Measurements from ENCODE around the gene LHFPL5.
A peak's percentile ranks its signal among the peaks of the same experiment; 100 is the strongest.

LHFPL5 gene

GRCh38 chr6:35771343-35771627 lies 33.9 kb upstream of the LHFPL5 start:
- Histone ChIP-seq H3K27me3 (ENCODE audit: insufficient read depth, low read length, poor library complexity) (no peaks in the 10 kb centered on the region), H3K27ac (ENCODE audit: low read depth, low read length) (no peak overlapping the region), H3K23ac (ENCODE audit: low read length) (no peak overlapping the region), H3K79me1 (ENCODE audit: low read length) (no peaks in the 10 kb centered on the region), H2BK15ac (replicated peaks; ENCODE audit: low read depth) (no peak overlapping the region), H2AK5ac (ENCODE audit: low read length) (no peak overlapping the region), H3K56ac (ENCODE audit: low read length) (peak overlapping the region; percentile 53), H3K4me2 (ENCODE audit: low read length) (no peak overlapping the region), H3K4ac (ENCODE audit: low read depth, low read length) (no peak overlapping the region), H3K79me2 (ENCODE audit: control insufficient read depth, insufficient read depth, low read length) (no peaks in the 10 kb centered on the region), H3K36me3 (ENCODE audit: control insufficient read depth, insufficient read depth, low read length) (no peaks in the 10 kb centered on the region), H4K8ac (ENCODE audit: low read depth, low read length) (no peak overlapping the region), H3K4me3 (ENCODE audit: low read length) (no peak overlapping the region), H4K5ac (ENCODE audit: low read length) (no peak overlapping the region), H3K4me1 (ENCODE audit: control insufficient read depth, low read depth, low read length) (no peaks in the 10 kb centered on the region), H3K9ac (ENCODE audit: low read length) (no peak overlapping the region), H2BK5ac (ENCODE audit: low read length) (no peak overlapping the region), H3K18ac (ENCODE audit: low read length) (no peak overlapping the region), H2BK120ac (ENCODE audit: low read depth, low read length) (no peak overlapping the region)
- DNase-seq = no peak
- WGBS (ENCODE audit: extremely low coverage, insufficient coverage, low lambda C conversion rate) = no CpG with 5 or more reads among the region's 5 CpGs

DNA sequence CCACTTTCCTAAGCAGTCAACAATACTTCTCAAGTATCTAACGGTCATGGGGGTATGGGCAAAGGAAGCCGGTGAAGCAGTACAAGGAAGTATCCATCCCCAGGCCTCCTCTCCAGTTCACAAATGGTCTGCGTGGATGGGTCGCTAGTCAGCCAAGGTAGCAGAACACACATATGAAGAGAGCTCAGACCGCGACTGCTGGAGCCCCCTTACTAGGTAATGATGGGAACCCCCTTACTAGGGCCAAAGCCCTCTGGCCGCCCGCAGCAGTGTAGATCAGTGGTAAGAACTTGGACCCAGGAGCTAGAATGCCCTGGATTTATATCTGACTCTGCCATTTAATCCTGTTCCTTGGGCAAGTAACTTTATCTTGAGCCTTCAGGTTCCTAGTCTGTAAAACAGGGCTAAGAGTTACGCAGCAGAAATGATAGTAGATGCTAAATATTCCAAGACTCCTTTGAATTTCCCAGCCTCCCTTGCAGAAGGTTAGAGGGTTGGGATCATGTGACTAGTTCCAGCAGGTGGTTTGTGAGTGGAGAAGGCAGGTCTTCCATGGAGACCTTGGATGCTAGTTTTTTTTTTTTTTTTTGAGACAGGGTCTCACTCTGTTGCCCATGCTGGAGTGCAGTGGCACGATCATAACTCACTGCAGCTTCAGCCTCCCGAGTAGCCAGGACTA lies 30.9 kb upstream of the LHFPL5 start:
- no CpG with 5 or more reads among the region's 11 CpGs for whole genome bisulfite sequencing (ENCODE audit: extremely low coverage, insufficient coverage, low lambda C conversion rate)
- Histone ChIP-seq H3K4me3 (ENCODE audit: low read length) (no peak overlapping the region), H3K27me3 (ENCODE audit: insufficient read depth, low read length, poor library complexity) (no peaks in the 10 kb centered on the region)

DNA sequence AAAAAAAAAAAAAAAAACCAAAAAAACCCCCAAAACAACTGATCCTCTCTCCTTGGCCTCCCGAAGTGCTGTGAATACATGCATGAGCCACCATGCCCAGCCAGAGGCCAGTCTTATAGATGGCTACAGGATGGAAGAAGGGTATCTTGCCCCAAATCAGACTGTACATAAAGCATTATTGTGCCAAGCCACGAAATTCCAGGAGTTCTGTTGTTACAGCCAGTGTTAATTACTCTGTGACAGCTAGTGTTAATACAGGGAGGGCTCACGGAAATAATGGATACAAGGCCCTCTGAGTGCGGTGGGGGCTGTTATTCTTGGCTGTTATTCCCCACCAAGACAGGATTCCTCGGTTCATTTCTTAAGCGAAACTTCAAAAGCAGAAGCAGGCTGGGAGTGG lies 30.1 kb upstream of the LHFPL5 start:
- H2AK5ac ChIP-seq (ENCODE audit: low read length) = no peak overlapping the region
- H4K8ac ChIP-seq (ENCODE audit: low read depth, low read length) = no peak overlapping the region
- no peaks in the 10 kb centered on the region for H3K79me1 ChIP-seq (ENCODE audit: low read length)
- no CpG with 5 or more reads among the region's 6 CpGs for WGBS (ENCODE audit: extremely low coverage, insufficient coverage, low lambda C conversion rate)
- H3K27ac ChIP-seq (ENCODE audit: low read depth, low read length) = no peak overlapping the region
- no peaks in the 10 kb centered on the region for H3K79me2 ChIP-seq (ENCODE audit: control insufficient read depth, insufficient read depth, low read length)
- H3K4ac ChIP-seq (ENCODE audit: low read depth, low read length) = no peak overlapping the region
- no peak overlapping the region for H4K5ac ChIP-seq (ENCODE audit: low read length)
- no peak overlapping the region for H2BK5ac ChIP-seq (ENCODE audit: low read length)
- no peak overlapping the region for H3K18ac ChIP-seq (ENCODE audit: low read length)
- no peak overlapping the region for H3K56ac ChIP-seq (ENCODE audit: low read length)
- DNase-seq = no peak
- no peaks in the 10 kb centered on the region for H3K36me3 ChIP-seq (ENCODE audit: control insufficient read depth, insufficient read depth, low read length)
- no peak overlapping the region for H3K4me3 ChIP-seq (ENCODE audit: low read length)
- H3K27me3 ChIP-seq (ENCODE audit: insufficient read depth, low read length, poor library complexity) = no peaks in the 10 kb centered on the region
- no peak overlapping the region for H3K23ac ChIP-seq (ENCODE audit: low read length)
- H2BK120ac ChIP-seq (ENCODE audit: low read depth, low read length) = no peak overlapping the region
- no peak overlapping the region for H2BK15ac ChIP-seq (replicated peaks; ENCODE audit: low read depth)
- no peak overlapping the region for H3K9ac ChIP-seq (ENCODE audit: low read length)
- no peaks in the 10 kb centered on the region for H3K4me1 ChIP-seq (ENCODE audit: control insufficient read depth, low read depth, low read length)
- no peak overlapping the region for H3K4me2 ChIP-seq (ENCODE audit: low read length)

More for the DNA sequence above, 30.9 kb upstream of the LHFPL5 start:
- Histone ChIP-seq H3K79me1 (ENCODE audit: low read length) (no peaks in the 10 kb centered on the region), H3K36me3 (ENCODE audit: control insufficient read depth, insufficient read depth, low read length) (no peaks in the 10 kb centered on the region), H3K4me2 (ENCODE audit: low read length) (no peak overlapping the region), H3K4me1 (ENCODE audit: control insufficient read depth, low read depth, low read length) (no peaks in the 10 kb centered on the region), H2BK120ac (ENCODE audit: low read depth, low read length) (no peak overlapping the region), H3K79me2 (ENCODE audit: control insufficient read depth, insufficient read depth, low read length) (no peaks in the 10 kb centered on the region), H4K5ac (ENCODE audit: low read length) (no peak overlapping the region), H4K8ac (ENCODE audit: low read depth, low read length) (no peak overlapping the region), H3K27ac (ENCODE audit: low read depth, low read length) (no peak overlapping the region), H3K56ac (ENCODE audit: low read length) (no peak overlapping the region), H3K4ac (ENCODE audit: low read depth, low read length) (no peak overlapping the region), H3K18ac (ENCODE audit: low read length) (no peak overlapping the region), H2BK5ac (ENCODE audit: low read length) (no peak overlapping the region), H2BK15ac (replicated peaks; ENCODE audit: low read depth) (no peak overlapping the region), H2AK5ac (ENCODE audit: low read length) (no peak overlapping the region), H3K9ac (ENCODE audit: low read length) (no peak overlapping the region), H3K23ac (ENCODE audit: low read length) (no peak overlapping the region)
- DNase-seq = no peak

- Histone ChIP-seq H2BK5ac (ENCODE audit: low read length) (no peak within 1 kb of the TSS), H3K23ac (ENCODE audit: low read length) (peak within 1 kb of the TSS; percentile 17), H2BK120ac (ENCODE audit: low read depth, low read length) (no peak within 1 kb of the TSS), H3K27ac (ENCODE audit: low read depth, low read length) (no peak within 1 kb of the TSS), H3K4ac (ENCODE audit: low read depth, low read length) (peak within 1 kb of the TSS; percentile 29), H3K79me2 (ENCODE audit: control insufficient read depth, insufficient read depth, low read length) (no peaks in the 10 kb centered on the region), H2BK15ac (replicated peaks; ENCODE audit: low read depth) (no peak within 1 kb of the TSS), H3K9ac (ENCODE audit: low read length) (peak within 1 kb of the TSS; percentile 58), H3K4me3 (ENCODE audit: low read length) (peak within 1 kb of the TSS; percentile 30), H3K27me3 (ENCODE audit: insufficient read depth, low read length, poor library complexity) (no peaks in the 10 kb centered on the region), H3K4me2 (ENCODE audit: low read length) (peak within 1 kb of the TSS; percentile 64), H3K18ac (ENCODE audit: low read length) (peak within 1 kb of the TSS; percentile 66), H3K79me1 (ENCODE audit: low read length) (no peaks in the 10 kb centered on the region), H3K4me1 (ENCODE audit: control insufficient read depth, low read depth, low read length) (no peaks in the 10 kb centered on the region), H2AK5ac (ENCODE audit: low read length) (no peak within 1 kb of the TSS), H3K56ac (ENCODE audit: low read length) (peak within 1 kb of the TSS; percentile 79), H4K5ac (ENCODE audit: low read length) (no peak within 1 kb of the TSS), H4K8ac (ENCODE audit: low read depth, low read length) (no peak within 1 kb of the TSS), H3K36me3 (ENCODE audit: control insufficient read depth, insufficient read depth, low read length) (no peaks in the 10 kb centered on the region)
- no CpG with 5 or more reads among the region's 56 CpGs for WGBS (ENCODE audit: extremely low coverage, insufficient coverage, low lambda C conversion rate)
- peak; percentile 73 for DNase-seq
Observed at GRCh38 chr6:35776364-35777215, 28.6 kb upstream of the LHFPL5 start, which contains the start of gene CLPSL2. CLPSL2 (plus strand) TSS chr6:35776598; CDS start chr6:35776619, 21 bp downstream.

DNA sequence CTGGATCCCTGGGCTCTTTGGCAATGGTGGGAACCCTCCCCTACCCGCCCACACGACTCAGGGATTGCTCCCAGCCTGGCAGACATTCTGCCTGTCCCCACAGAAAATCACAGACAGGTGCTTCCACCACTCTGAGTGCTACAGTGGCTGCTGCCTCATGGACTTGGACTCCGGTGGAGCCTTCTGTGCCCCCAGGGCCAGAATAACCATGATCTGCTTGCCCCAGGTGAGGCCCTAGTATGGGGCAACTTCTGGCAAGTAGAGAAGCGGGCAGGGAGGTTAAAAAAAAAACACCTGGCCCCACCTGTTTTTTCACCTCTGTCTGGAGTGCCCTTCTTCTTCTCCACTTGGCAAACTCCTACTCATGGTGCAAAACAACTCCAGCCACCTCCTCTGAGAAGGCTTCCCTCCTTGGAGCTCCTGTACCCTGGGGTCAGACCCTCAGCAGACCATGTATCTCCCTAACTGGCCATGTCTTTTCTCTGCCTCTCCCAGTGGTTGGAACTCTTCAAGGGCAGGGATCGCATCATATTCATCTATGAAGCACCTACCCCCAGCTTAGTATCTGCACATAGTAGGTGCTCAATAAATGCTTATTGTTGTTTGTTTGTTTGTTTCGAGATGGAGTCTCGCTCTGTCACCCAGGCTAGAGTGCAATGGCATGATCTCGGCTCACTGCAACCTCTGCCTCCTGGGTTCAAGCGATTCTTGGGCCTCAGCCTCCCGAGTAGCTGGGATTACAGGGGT lies 27.6 kb upstream of the LHFPL5 start:
- H3K4me1 ChIP-seq (ENCODE audit: control insufficient read depth, low read depth, low read length) = no peaks in the 10 kb centered on the region
- WGBS (ENCODE audit: extremely low coverage, insufficient coverage, low lambda C conversion rate) = no CpG with 5 or more reads among the region's 10 CpGs
- no peak overlapping the region for H4K5ac ChIP-seq (ENCODE audit: low read length)
- H4K8ac ChIP-seq (ENCODE audit: low read depth, low read length) = no peak overlapping the region
- no peak overlapping the region for H3K27ac ChIP-seq (ENCODE audit: low read depth, low read length)
- H3K9ac ChIP-seq (ENCODE audit: low read length) = no peak overlapping the region
- no peak for DNase-seq
- H3K4me3 ChIP-seq (ENCODE audit: low read length) = no peak overlapping the region
- H3K4me2 ChIP-seq (ENCODE audit: low read length) = no peak overlapping the region
- H3K23ac ChIP-seq (ENCODE audit: low read length) = no peak overlapping the region
- H2AK5ac ChIP-seq (ENCODE audit: low read length) = no peak overlapping the region
- no peak overlapping the region for H2BK120ac ChIP-seq (ENCODE audit: low read depth, low read length)
- H3K79me1 ChIP-seq (ENCODE audit: low read length) = no peaks in the 10 kb centered on the region
- H3K4ac ChIP-seq (ENCODE audit: low read depth, low read length) = no peak overlapping the region
- H2BK15ac ChIP-seq (replicated peaks; ENCODE audit: low read depth) = no peak overlapping the region
- no peaks in the 10 kb centered on the region for H3K36me3 ChIP-seq (ENCODE audit: control insufficient read depth, insufficient read depth, low read length)
- H3K79me2 ChIP-seq (ENCODE audit: control insufficient read depth, insufficient read depth, low read length) = no peaks in the 10 kb centered on the region
- no peak overlapping the region for H3K56ac ChIP-seq (ENCODE audit: low read length)
- H3K27me3 ChIP-seq (ENCODE audit: insufficient read depth, low read length, poor library complexity) = no peaks in the 10 kb centered on the region
- no peak overlapping the region for H2BK5ac ChIP-seq (ENCODE audit: low read length)
- no peak overlapping the region for H3K18ac ChIP-seq (ENCODE audit: low read length)
